Panc1 (cell line): ENCODE measurements around the gene SCYL1. TPM values are rescaled to one million over a fixed set of nuclear protein-coding genes. Genes with fewer than 3 reads are reported as not detected.

Source experiments
- ATAC-seq: fragments of 200-7000 bp; cut with Tn5 transposase; 2 replicates; pipeline ENCODE4 v1.9.1; 2020; ENCODE audit warnings: mild to moderate bottlenecking, moderate library complexity
- BruUV-seq: library from RNA; stranded (reverse); fragments of 400-500 nt; replicated peaks from 2 replicates; lab custom pipeline; 2021; lab: Mats Ljungman, UMichigan
- CTCF ChIA-PET: fragments of 300-600 bp; sonication (Branson Sonifier 250); formaldehyde crosslinking; loops from one replicate; lab custom pipeline; 2022; ENCODE audit warnings: antibody characterized with exemption; lab: Charles Lee
- POLR2A ChIA-PET: fragments of 300-600 bp; sonication (Branson Sonifier 250); formaldehyde crosslinking; loops from one replicate; lab custom pipeline; 2022; ENCODE audit warnings: antibody characterized with exemption; lab: Charles Lee
- DNase-seq: peaks from one replicate; pipeline ENCODE4 v3.0.0-alpha.2; 2010; ENCODE audit warnings: low read depth, low spot score
- H3K27ac ChIP-seq: 2 replicates; pipeline ENCODE4 v1.5.1; 2011; ENCODE audit warnings: mild to moderate bottlenecking, low read length, inconsistent platforms
- H3K27me3 ChIP-seq: fragments of 200-500 bp; sonication (Bioruptor generic); 2 replicates; pipeline ENCODE4 v1.6.0; 2014; ENCODE audit warnings: low read length, inconsistent platforms; ENCODE audit not compliant: control insufficient read depth, insufficient read depth
- H3K36me3 ChIP-seq: fragments of 200-500 bp; sonication (Bioruptor generic); 2 replicates; pipeline ENCODE4 v1.5.1; 2014; ENCODE audit warnings: inconsistent platforms, mild to moderate bottlenecking, low read length, moderate library complexity; ENCODE audit not compliant: control insufficient read depth, insufficient read depth
- H3K4me1 ChIP-seq: 2 replicates; pipeline ENCODE4 v1.5.1; 2011; ENCODE audit warnings: inconsistent platforms, mild to moderate bottlenecking, low read length, moderate library complexity; ENCODE audit not compliant: control insufficient read depth, insufficient read depth
- H3K4me3 ChIP-seq, 2 experiments: 2 replicates each; pipeline ENCODE4 v1.5.1; 2011 to 2012; ENCODE audit warnings: low read depth in 2 of 2, low read length in 2 of 2, mild to moderate bottlenecking in 2 of 2, inconsistent platforms in 1 of 2, moderate library complexity in 1 of 2
- H3K9me3 ChIP-seq: fragments of 200-500 bp; sonication (Bioruptor generic); 2 replicates; pipeline ENCODE4 v1.5.1; 2014; ENCODE audit warnings: low read depth, mild to moderate bottlenecking, inconsistent platforms, low read length, moderate library complexity; ENCODE audit not compliant: control insufficient read depth, insufficient read depth
- POLR2AphosphoS5 ChIP-seq: IDR thresholded peaks from 2 replicates; pipeline ENCODE4 v1.6.1; 2012; ENCODE audit warnings: mild to moderate bottlenecking, low read depth, low read length, moderate library complexity
- SIN3A ChIP-seq: IDR thresholded peaks from 2 replicates; pipeline ENCODE4 v1.6.1; 2012; ENCODE audit warnings: low read depth, mild to moderate bottlenecking, low read length, moderate library complexity, borderline replicate concordance; ENCODE audit not compliant: insufficient read depth
- TCF7L2 ChIP-seq: IDR thresholded peaks from 2 replicates; pipeline ENCODE4 v1.6.1; 2011; ENCODE audit warnings: mild to moderate bottlenecking, low read depth, low read length, inconsistent platforms
- in situ Hi-C: cut with HindIII; loops from 2 replicates; pipeline ENCODE4 v1.10.0; 2016; ENCODE audit warnings: low sequenced_read_pairs, low pct_unique_long_range_greater_than_20kb
- intact Hi-C: fragments of 100-400 bp; cut with micrococcal nuclease; formaldehyde crosslinking; loops from one replicate; pipeline ENCODE4 v1.10.0; 2022; ENCODE audit not compliant: unreplicated experiment
- total RNA-seq: library from RNA; stranded (reverse); gene quantifications from one replicate; pipeline ENCODE4 v1.2.1, GENCODE V29; 2021; ENCODE audit not compliant: unreplicated experiment
- TF ChIP-seq, protein P1 (sequence below): fragments of 450-650 bp; IDR thresholded peaks from 2 replicates; pipeline ENCODE4 v1.5.1; 2017; ENCODE audit warnings: mild to moderate bottlenecking
- TF ChIP-seq, protein P2 (sequence below), 2 experiments: IDR thresholded peaks; 2 replicates each; pipeline ENCODE4 v1.6.1; 2011 to 2012; ENCODE audit warnings: low read depth in 2 of 2, control low read depth in 1 of 2, low read length in 1 of 2, mild to moderate bottlenecking in 1 of 2, moderate library complexity in 1 of 2; ENCODE audit not compliant: insufficient read depth in 1 of 2

SCYL1 gene
- total RNA-seq, 1 experiment from 2014 or later: 117 TPM

- peaks cover 23% of the 10 kb centered on the region for H3K4me1 ChIP-seq
Observed at GRCh38 chr11:65502555-65503367, 22.1 kb upstream of the SCYL1 start.

DNA sequence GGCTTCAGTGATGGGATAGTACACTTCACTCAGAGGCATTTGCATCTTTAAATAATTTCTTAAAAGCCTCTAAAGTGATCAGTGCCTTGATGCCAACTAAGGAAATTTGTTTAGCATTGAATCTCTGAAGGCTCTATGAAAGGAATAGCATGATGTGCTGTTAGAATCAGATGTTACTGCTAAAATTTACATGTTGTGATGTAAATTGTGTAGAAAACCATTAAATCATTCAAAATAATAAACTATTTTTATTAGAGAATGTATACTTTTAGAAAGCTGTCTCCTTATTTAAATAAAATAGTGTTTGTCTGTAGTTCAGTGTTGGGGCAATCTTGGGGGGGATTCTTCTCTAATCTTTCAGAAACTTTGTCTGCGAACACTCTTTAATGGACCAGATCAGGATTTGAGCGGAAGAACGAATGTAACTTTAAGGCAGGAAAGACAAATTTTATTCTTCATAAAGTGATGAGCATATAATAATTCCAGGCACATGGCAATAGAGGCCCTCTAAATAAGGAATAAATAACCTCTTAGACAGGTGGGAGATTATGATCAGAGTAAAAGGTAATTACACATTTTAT, 21.4 kb upstream of the SCYL1 start:
- Histone ChIP-seq H3K36me3 (peaks cover 70% of the 10 kb centered on the region), H3K27me3 (no peaks in the 10 kb centered on the region), H3K4me3 (peak overlapping the region; percentile 78 to 99), H3K27ac (peak overlapping the region; percentile 100), H3K4me1 (peaks cover 17% of the 10 kb centered on the region), H3K9me3 (no peaks in the 10 kb centered on the region)
- ATAC-seq (no peak), DNase-seq (peak; percentile 50)
- CTCF ChIA-PET: no interaction called here
- intact Hi-C loops: no loop called here
- POLR2A ChIA-PET: interaction anchor here (0.5 to 15.9 kb wide), 9 partner anchors 7 to 81 kb away, joined by 3 to 818 read pairs (median 16); partner anchors contain the start of genes NEAT1 and ZNRD2
- peak; percentile 3; the same call in 1 of the 2 replicates for TF ChIP-seq POLR2AphosphoS5
- TF ChIP-seq, protein P1, sequence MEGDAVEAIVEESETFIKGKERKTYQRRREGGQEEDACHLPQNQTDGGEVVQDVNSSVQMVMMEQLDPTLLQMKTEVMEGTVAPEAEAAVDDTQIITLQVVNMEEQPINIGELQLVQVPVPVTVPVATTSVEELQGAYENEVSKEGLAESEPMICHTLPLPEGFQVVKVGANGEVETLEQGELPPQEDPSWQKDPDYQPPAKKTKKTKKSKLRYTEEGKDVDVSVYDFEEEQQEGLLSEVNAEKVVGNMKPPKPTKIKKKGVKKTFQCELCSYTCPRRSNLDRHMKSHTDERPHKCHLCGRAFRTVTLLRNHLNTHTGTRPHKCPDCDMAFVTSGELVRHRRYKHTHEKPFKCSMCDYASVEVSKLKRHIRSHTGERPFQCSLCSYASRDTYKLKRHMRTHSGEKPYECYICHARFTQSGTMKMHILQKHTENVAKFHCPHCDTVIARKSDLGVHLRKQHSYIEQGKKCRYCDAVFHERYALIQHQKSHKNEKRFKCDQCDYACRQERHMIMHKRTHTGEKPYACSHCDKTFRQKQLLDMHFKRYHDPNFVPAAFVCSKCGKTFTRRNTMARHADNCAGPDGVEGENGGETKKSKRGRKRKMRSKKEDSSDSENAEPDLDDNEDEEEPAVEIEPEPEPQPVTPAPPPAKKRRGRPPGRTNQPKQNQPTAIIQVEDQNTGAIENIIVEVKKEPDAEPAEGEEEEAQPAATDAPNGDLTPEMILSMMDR: no peak
- TF ChIP-seq, protein P2, sequence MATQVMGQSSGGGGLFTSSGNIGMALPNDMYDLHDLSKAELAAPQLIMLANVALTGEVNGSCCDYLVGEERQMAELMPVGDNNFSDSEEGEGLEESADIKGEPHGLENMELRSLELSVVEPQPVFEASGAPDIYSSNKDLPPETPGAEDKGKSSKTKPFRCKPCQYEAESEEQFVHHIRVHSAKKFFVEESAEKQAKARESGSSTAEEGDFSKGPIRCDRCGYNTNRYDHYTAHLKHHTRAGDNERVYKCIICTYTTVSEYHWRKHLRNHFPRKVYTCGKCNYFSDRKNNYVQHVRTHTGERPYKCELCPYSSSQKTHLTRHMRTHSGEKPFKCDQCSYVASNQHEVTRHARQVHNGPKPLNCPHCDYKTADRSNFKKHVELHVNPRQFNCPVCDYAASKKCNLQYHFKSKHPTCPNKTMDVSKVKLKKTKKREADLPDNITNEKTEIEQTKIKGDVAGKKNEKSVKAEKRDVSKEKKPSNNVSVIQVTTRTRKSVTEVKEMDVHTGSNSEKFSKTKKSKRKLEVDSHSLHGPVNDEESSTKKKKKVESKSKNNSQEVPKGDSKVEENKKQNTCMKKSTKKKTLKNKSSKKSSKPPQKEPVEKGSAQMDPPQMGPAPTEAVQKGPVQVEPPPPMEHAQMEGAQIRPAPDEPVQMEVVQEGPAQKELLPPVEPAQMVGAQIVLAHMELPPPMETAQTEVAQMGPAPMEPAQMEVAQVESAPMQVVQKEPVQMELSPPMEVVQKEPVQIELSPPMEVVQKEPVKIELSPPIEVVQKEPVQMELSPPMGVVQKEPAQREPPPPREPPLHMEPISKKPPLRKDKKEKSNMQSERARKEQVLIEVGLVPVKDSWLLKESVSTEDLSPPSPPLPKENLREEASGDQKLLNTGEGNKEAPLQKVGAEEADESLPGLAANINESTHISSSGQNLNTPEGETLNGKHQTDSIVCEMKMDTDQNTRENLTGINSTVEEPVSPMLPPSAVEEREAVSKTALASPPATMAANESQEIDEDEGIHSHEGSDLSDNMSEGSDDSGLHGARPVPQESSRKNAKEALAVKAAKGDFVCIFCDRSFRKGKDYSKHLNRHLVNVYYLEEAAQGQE (IDR thresholded peaks at IDR 0.05; ENCODE audit: insufficient read depth in 1 of 2, low read depth in 2 of 2, low read length in 1 of 2): no peak
- BruUV-seq: no TSS peak
- in situ Hi-C loops: no loop called here

More at GRCh38 chr11:65502555-65503367, 22.1 kb upstream of the SCYL1 start:
- peak overlapping the region; percentile 78 to 99 for H3K4me3 ChIP-seq
- POLR2A ChIA-PET: interaction anchor here (0.6 to 15.9 kb wide), 12 partner anchors 10 to 1553 kb away, joined by 3 to 818 read pairs (median 6); no protein-coding TSS in a partner anchor
- H3K36me3 ChIP-seq: peaks cover 70% of the 10 kb centered on the region
- ATAC-seq (no peak), DNase-seq (peak; percentile 80)
- H3K27ac ChIP-seq: peak overlapping the region; percentile 100
- no peaks in the 10 kb centered on the region for H3K9me3 ChIP-seq
- no peaks in the 10 kb centered on the region for H3K27me3 ChIP-seq
- in situ Hi-C loops (no loop called here), intact Hi-C loops (no loop called here)
- TF ChIP-seq, protein P1: no peak
- TF ChIP-seq SIN3A (peak; percentile 93; the same call in 1 of the 2 replicates), TCF7L2 (peak; percentile 52; the same call in 1 of the 2 replicates), POLR2AphosphoS5 (peak; percentile 99)
- TF ChIP-seq, protein P2 (IDR thresholded peaks at IDR 0.05; ENCODE audit: insufficient read depth in 1 of 2, low read depth in 2 of 2, low read length in 1 of 2): no peak
- no TSS peak for BruUV-seq
- CTCF ChIA-PET: no interaction called here
